ENCODE data around the gene ADPRH.

DNA sequence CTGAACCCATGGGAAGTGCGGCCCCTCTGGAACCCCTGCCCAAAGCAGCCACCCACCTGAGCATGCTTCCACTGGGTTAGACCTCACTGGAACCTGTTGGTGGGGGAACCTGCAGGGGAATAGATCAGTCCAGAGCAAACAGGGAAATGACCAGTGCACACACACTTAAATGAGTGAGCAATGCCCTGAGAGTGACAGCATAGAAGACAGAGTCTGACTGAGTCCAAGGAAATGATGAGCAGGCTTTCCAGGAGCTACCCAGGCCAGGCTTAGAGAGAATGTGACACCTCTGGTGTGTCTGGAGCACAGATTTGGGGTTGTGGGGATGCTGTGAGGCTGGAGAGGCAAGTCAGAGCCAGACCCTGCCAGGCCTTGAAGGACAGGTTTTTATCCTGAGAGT is 46.9 kb downstream of the ADPRH start:
- TF ChIP-seq, protein P1, sequence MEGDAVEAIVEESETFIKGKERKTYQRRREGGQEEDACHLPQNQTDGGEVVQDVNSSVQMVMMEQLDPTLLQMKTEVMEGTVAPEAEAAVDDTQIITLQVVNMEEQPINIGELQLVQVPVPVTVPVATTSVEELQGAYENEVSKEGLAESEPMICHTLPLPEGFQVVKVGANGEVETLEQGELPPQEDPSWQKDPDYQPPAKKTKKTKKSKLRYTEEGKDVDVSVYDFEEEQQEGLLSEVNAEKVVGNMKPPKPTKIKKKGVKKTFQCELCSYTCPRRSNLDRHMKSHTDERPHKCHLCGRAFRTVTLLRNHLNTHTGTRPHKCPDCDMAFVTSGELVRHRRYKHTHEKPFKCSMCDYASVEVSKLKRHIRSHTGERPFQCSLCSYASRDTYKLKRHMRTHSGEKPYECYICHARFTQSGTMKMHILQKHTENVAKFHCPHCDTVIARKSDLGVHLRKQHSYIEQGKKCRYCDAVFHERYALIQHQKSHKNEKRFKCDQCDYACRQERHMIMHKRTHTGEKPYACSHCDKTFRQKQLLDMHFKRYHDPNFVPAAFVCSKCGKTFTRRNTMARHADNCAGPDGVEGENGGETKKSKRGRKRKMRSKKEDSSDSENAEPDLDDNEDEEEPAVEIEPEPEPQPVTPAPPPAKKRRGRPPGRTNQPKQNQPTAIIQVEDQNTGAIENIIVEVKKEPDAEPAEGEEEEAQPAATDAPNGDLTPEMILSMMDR (conservative IDR thresholded peaks at IDR 0.05; ENCODE audit: low read depth, low read length), result no peak
- TF ChIP-seq EZH2 (IDR thresholded peaks at IDR 0.05; ENCODE audit: low read length, unreplicated experiment) (no peak), EZH2phosphoT487 (IDR thresholded peaks at IDR 0.05; ENCODE audit: borderline replicate concordance, low read length) (no peak)

Measured in PC-3 (cell line).